ENCODE results near the gene MALRD1.

MALRD1 gene

DNA sequence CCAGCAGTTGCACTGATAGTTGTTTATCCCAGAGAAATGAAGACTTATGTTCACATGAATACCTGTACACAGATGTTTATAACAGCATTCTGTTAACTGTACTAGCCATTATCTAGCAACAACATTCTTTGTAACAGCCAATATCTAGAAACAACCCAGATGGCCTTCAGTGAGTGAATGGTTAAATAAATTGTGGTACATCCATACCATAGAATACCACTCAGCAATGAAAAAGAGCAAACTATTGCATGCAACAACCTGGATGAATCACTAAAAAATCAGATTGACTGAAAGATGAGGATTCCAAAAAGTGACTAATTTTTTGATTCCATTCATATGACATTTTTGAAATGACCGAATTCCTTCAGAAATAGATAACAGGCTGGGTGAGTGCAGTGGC lies 360.3 kb downstream of the MALRD1 start:
- DNase-seq: no peak

DNA sequence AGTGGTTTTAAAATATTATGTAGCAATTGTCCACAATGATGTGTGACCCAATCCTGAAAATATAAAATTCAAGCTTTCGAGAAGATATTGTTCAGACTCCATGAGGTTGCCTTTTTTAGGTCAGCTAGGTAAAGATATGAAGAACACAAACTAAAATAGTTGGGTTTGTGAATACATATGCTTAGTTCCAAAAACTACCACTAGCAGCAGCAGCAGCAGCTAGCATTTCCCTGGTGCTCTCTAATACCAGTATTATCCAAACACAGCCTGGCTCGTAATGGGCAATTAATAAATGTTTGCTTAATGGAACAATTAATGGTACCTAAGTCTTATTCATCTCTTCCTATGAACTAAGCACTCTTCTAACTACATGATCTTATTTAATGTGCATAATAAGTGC lies 362.5 kb downstream of the MALRD1 start:
- DNase-seq: no peak

GRCh38 chr10:19412531-19412930 lies 363.9 kb downstream of the MALRD1 start:
- DNase-seq: no peak

GRCh38 chr10:19416164-19416563 lies 367.6 kb downstream of the MALRD1 start:
- DNase-seq: no peak

DNA sequence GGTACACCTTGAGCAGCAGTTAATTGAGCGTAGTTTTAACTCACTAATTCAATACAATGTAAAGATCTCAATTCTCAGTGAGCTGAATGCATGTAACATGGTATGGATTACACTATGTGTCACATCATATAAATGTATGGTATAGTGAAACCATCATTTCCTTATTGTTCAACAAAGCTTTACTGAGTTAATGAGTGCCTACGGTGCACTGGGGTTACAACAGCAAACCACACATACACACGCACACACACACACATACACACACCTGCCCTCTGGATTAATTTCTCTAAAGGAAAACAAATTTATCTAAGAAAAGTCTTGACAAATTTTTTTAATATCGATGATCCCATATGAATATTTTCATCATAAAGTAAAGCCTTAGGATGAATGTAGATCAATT lies 369.1 kb downstream of the MALRD1 start:
- DNase-seq: no peak

DNA sequence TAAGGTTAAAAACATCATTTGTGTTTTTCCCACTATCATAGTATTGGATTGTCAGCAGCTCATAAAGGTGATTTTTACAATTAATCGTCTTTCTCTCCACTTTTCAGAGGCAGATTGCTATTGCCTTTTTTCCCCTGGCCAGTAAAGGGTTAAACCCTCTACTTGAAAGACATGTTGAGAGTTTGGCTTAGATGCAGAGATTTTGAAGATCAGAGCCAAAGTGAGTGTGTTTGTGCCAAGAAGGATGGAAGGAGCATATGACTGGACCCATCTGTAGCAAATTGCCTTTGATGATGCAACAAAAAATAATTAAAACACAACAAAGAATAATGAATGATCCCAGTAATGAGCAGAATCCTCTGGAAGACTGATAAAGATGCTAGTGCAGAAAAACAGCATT lies 373.1 kb downstream of the MALRD1 start:
- no peak for DNase-seq

- DNase-seq: no peak
These were observed 377.4 kb downstream of the MALRD1 start for GRCh38 chr10:19426034-19426433.

DNA sequence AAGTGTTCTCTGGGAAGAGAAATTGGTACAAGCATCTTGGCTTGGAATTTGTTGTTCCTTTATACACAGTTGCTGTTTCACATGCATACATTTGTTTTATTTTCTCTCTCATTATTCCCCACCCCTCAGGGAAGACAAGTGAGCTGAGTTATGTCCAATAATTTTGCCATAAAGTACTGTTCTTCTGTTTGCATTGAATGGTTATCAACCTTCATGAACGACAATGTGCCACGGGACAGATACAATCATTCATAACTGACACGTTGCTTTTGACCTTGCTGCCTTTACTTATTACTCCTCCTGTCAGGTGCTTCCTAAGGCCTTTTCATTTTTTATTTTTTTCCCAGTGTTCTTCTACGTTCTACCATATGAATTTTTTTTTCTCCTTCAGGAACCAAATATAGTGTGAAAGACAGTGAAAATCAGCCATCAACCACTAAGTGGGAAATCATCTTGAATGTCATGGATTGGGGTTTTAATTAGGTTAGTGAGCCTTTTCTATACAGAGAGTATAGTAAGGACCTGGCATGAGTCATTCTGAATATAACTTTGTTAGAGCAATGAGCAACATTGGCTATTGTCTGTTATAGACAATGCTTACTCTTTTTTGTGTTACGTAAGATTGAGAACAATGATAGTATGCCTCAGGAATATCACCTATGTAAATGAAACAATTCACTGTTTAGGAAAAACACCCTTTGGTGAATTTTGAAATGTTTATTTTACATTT lies 383.2 kb downstream of the MALRD1 start:
- no peak for DNase-seq

- DNase-seq: no peak
These were observed 401.3 kb downstream of the MALRD1 start for GRCh38 chr10:19449860-19450259.

DNA sequence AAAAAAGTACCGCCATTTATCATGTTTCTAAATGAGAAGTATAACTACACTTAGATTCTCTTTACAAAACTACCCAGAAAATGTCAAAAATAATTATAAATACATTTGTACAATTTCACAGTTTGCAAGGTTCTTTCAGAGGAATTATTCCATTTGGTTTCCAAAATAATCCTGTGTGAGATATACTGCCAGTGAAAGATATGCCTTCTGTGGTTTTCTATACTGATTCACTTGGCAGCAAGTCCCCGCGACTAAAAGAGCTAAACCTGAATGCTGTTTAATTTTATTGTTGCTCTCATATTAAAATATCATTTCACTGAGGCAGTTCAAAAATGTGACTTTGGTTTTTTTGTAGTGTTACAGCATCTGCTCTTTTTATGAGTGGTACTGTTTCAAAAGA lies 402.8 kb downstream of the MALRD1 start:
- DNase-seq: no peak

- DNase-seq: no peak
These were observed 403.3 kb downstream of the MALRD1 start for GRCh38 chr10:19451937-19452336.

GRCh38 chr10:19453967-19454366 lies 405.4 kb downstream of the MALRD1 start:
- no peak for DNase-seq

- DNase-seq: no peak
These were observed 413.0 kb downstream of the MALRD1 start for GRCh38 chr10:19461588-19461987.

DNA sequence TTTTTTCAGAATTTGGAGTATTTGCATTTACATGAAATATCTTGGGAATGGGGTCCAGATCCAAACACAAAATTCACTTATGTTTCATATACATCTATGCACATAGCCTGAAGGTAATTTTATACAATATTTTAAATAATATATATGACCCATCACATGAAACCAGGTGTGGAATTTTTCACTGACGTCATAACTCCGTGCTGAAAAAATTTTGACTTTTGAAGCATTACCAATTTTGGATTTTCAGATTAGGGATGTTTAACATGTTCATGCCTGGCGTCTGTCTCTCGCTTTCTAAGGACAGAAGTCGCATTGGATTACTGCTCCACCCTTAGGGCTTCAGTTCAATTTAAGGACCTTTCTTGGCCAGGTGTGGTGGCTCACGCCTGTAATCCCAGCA lies 418.1 kb downstream of the MALRD1 start:
- no peak for DNase-seq

DNA sequence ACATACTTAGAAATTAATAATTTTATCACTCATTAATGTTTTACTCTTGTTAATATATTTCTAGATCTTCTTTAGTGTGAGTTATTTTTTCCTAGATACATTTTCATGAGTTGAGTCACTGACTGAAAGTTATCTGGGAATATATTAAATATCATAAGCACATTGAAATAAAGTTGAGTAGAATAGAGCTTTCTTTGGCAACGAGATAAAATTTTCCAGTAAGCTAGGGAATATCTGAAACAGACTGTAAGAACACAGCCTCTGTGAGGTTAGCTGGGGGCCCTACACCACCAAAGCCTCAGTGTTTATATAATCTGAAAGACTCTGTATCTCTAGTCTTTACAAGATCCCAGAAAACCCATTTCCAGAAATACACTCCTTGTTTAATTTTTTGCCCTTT lies 419.8 kb downstream of the MALRD1 start:
- DNase-seq: no peak

- DNase-seq: no peak
These were observed 420.9 kb downstream of the MALRD1 start for GRCh38 chr10:19469521-19469920.

DNA sequence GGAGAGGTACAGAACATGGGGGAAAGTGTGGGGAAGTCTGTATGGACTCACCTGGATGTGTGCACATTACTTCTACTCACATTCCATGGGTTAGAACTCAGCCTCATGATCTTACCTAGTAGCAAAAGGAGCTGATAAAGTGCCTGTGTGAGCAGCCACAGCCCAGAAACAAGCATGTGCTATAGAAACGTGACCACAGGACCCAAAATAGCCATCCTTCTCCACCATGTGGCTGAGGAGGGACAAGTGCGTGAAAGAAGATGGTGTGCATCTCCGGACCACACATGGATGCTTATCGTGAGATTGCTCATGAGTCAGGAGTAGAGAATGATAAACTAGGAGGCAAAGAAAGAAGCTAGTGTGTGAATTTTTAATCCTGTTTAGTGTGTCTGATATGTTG lies 431.3 kb downstream of the MALRD1 start:
- no peak for DNase-seq

DNA sequence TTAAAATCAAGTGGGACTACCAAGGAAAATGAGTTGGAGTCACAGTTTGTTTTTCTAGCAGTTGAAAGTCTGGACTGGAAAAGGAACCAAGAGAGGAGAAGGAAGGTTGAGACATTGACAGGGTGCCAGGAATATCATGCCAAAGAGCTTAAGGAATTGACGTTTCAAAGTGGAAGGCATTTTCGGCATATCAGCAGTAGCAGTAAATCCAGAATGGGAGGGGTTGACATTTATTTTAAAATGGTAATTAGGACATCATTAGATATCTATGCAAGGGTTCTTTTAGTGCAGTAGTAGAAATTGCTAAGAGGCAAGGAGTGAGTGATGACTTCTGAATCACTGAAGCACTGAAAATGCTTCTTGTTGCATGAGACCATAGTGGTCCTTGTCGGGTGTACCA lies 431.8 kb downstream of the MALRD1 start:
- DNase-seq: no peak

- no peak for DNase-seq
These were observed 434.8 kb downstream of the MALRD1 start for GRCh38 chr10:19483421-19483820.

DNA sequence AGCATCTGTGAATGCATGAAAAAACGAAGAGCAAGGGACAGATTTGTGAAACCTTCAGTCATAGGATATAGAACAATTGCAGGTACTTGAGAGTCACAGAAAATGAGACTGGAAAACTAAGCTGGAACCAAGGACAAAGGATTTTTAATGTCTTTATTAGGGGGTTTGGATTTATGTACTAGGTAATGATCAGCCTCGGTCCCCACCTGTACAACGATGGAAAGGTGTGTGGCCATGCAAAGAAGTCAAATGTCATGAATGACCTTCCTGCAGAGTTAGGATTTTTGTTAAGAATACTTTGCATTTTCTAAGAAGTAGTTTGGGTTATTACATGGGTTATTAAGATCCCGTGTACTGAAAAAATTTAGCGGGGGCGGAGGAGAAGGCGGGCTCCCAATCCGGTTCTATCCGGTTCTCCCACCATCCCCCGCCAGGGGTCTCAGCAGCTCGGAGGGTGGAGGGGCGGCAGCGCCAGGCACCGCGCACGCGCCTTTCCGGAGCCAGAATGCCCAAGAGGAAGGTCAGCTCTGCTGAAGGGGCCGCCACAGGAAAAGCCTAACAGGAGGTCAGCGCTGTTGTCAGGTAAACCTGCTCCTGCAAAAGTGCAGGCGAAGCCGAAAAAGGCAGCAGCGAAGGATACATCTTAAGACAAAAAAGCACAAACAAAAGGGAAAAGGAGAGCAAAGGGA lies 440.1 kb downstream of the MALRD1 start:
- DNase-seq: no peak

GRCh38 chr10:19491166-19491565 lies 442.6 kb downstream of the MALRD1 start:
- no peak for DNase-seq

DNA sequence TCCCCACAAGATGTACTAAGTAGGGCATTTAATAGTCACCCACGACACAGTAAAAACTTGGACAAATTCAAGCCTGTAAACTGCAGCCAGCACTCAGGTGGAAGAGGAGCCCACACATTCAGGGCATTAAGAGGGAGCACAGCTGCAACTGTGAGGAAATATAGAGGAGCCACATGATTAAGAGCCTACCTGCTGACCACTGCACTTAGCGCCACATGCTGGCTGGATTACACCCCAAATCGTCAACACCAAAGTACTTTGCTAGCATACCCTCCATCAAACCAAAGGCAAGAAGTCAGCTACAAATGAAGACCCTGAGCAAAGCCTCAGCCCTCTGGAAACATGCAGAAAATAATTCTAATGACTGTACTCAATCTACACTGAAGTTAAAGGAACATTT lies 445.3 kb downstream of the MALRD1 start:
- DNase-seq: no peak

- DNase-seq: no peak
These were observed 448.4 kb downstream of the MALRD1 start for GRCh38 chr10:19497026-19497425.

DNA sequence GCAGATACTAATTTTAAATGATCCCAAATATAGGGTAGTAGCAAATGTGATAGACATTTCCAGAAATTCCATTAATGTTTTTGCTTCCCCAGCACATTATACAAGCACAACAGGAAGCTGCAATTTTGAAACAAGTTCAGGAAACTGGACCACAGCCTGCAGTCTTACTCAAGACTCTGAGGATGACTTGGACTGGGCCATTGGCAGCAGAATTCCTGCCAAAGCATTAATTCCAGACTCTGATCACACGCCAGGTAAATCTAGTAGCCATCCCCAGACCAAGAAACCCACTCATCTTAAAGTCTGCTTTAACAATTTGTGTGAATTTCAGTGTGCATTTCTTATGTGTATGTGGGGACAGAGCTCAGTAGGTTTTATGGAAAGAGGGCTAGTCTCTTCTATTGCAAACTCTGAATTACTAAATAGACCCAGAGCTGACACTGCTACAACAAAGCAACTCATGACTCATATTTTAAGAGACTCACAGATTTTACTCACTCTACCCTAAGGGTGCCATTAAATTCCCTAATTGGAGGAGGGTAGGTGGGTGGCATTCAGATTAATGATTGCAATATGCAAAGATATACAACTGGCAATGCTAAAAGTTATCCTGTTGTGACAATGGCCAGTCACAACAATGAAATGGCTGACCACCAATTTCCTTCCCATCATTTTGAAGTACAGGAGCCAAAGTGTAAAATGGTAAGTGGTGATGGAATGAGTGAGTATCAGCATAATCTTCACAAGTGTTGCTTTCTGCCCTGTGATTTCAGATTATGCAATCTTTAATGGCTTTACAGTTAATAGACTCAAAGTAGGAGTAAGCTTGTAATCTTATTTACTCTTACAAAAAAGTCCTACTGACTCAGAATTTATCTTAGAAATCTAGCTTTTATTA lies 450.0 kb downstream of the MALRD1 start:
- DNase-seq: no peak

All from activated CD8-positive, alpha-beta memory T cell treated with anti-CD3 and anti-CD28 coated beads for 24 hours (primary cell).